CD4-positive, alpha-beta memory T cell (primary cell): ENCODE data around the gene TOP3B. TPM values are rescaled to one million over a fixed set of nuclear protein-coding genes. Genes with fewer than 3 reads are reported as not detected.

Experiments
- CTCF ChIA-PET: fragments of 350-600 bp; sonication (Branson Sonifier 250); formaldehyde crosslinking; loops from one replicate; lab custom pipeline; 2021; ENCODE audit warnings: inconsistent platforms; ENCODE audit not compliant: partially characterized antibody; lab: Charles Lee
- POLR2A ChIA-PET: fragments of 350-600 bp; sonication (Branson Sonifier 250); formaldehyde crosslinking; loops from one replicate; lab custom pipeline; 2021; ENCODE audit not compliant: partially characterized antibody; lab: Charles Lee
- DNase-seq, 5 donors: peaks; one replicate each; pipeline versions ENCODE4 v3.0.0 to v3.0.0-alpha.2; 2020 to 2022; ENCODE audit warnings: mixed read lengths in 1 of 5
- H3K27ac ChIP-seq: one replicate; pipeline ENCODE4 v1.7.0; 2013; ENCODE audit warnings: low read depth, low read length
- H3K27me3 ChIP-seq: 2 replicates; pipeline ENCODE4 v1.7.0; 2013; ENCODE audit warnings: mild to moderate bottlenecking, low read length, moderate library complexity; ENCODE audit not compliant: insufficient read depth
- H3K36me3 ChIP-seq: 2 replicates; pipeline ENCODE4 v1.7.0; 2013; ENCODE audit warnings: mild to moderate bottlenecking, low read length, moderate library complexity; ENCODE audit not compliant: insufficient read depth
- H3K4me1 ChIP-seq: 2 replicates; pipeline ENCODE4 v1.7.0; 2013; ENCODE audit warnings: mild to moderate bottlenecking, low read length, moderate library complexity; ENCODE audit not compliant: insufficient read depth
- H3K4me3 ChIP-seq, 2 donors: one replicate each; pipeline ENCODE4 v1.7.0; 2013; ENCODE audit warnings: low read length in 2 of 2, mild to moderate bottlenecking in 1 of 2
- H3K9me3 ChIP-seq, 2 donors: one replicate each; pipeline ENCODE4 v1.7.0; 2013; ENCODE audit warnings: low read length in 2 of 2, control low read depth in 1 of 2; ENCODE audit not compliant: control insufficient read depth in 1 of 2
- H3K27ac Mint-ChIP-seq, 7 donors: one replicate each; pipeline ENCODE4 v1.8.0; 2020 to 2021; ENCODE audit warnings: mixed read lengths in 7 of 7, mild to moderate bottlenecking in 6 of 7, inconsistent platforms in 3 of 7, moderate library complexity in 3 of 7
- H3K27me3 Mint-ChIP-seq, 2 donors: one replicate each; pipeline ENCODE4 v1.8.0; 2020 to 2021; ENCODE audit warnings: mixed read lengths in 2 of 2
- H3K36me3 Mint-ChIP-seq, 2 donors: one replicate each; pipeline ENCODE4 v1.8.0; 2020 to 2021; ENCODE audit warnings: mixed read lengths in 2 of 2, inconsistent platforms in 1 of 2, mild to moderate bottlenecking in 1 of 2
- H3K4me1 Mint-ChIP-seq, 4 donors: one replicate each; pipeline ENCODE4 v1.8.0; 2020 to 2021; ENCODE audit warnings: mixed read lengths in 4 of 4, mild to moderate bottlenecking in 1 of 4
- H3K4me3 Mint-ChIP-seq, 8 donors: one replicate each; pipeline ENCODE4 v1.8.0; 2020 to 2021; ENCODE audit warnings: mixed read lengths in 8 of 8, mild to moderate bottlenecking in 7 of 8, moderate library complexity in 6 of 8, inconsistent platforms in 3 of 8
- H3K9me3 Mint-ChIP-seq, 8 donors: one replicate each; pipeline ENCODE4 v1.8.0; 2020 to 2021; ENCODE audit warnings: mixed read lengths in 8 of 8, mild to moderate bottlenecking in 5 of 8, inconsistent platforms in 3 of 8, moderate library complexity in 1 of 8
- intact Hi-C: fragments of 100-400 bp; cut with micrococcal nuclease; formaldehyde crosslinking; loops from one replicate; pipeline ENCODE4 v1.15.1; 2023
- polyA plus RNA-seq, 2 donors: library from polyadenylated mRNA; unstranded; fragments of 300-500 nt; fragmentation: Illumina TruSeq; gene quantifications; one replicate each; pipeline ENCODE4 v1.2.3, GENCODE V29; 2021
- total RNA-seq, 2 experiments: library from RNA; stranded (reverse); gene quantifications; one replicate each; pipeline ENCODE4 v1.2.3, GENCODE V29; 2021

The TOP3B gene
- total and polyA plus RNA-seq, 4 experiments from 2014 or later, result 8.6 to 81.1 (median 46.9) TPM

GRCh38 chr22:22019659-22020424, 37.3 kb upstream of the TOP3B start:
- no peak overlapping the region for H3K27ac Mint-ChIP-seq
- H3K9me3 Mint-ChIP-seq, result no peaks in the 10 kb centered on the region
- H3K4me3 Mint-ChIP-seq, result no peak overlapping the region
- H3K27me3 Mint-ChIP-seq, result peaks cover 0 to 5% of the 10 kb centered on the region in 2 donors
- H3K36me3 Mint-ChIP-seq, result no peaks in the 10 kb centered on the region
- CTCF ChIA-PET, result no interaction called here
- no peaks in the 10 kb centered on the region for H3K4me1 ChIP-seq
- no peaks in the 10 kb centered on the region for H3K36me3 ChIP-seq
- H3K4me3 ChIP-seq, result no peak overlapping the region
- no peak overlapping the region for H3K27ac ChIP-seq
- intact Hi-C loops, result no loop called here
- H3K27me3 ChIP-seq, result no peaks in the 10 kb centered on the region
- POLR2A ChIA-PET, result no interaction called here
- no peak for DNase-seq
- H3K9me3 ChIP-seq, result no peaks in the 10 kb centered on the region
- no peaks in the 10 kb centered on the region for H3K4me1 Mint-ChIP-seq

- H3K27me3 Mint-ChIP-seq, result peaks cover 0 to 5% of the 10 kb centered on the region in 2 donors
- no peak overlapping the region for H3K27ac Mint-ChIP-seq
- H3K4me3 Mint-ChIP-seq, result no peak overlapping the region
- DNase-seq, result no peak
- CTCF ChIA-PET, result no interaction called here
- POLR2A ChIA-PET, result no interaction called here
- Histone ChIP-seq H3K36me3 (no peaks in the 10 kb centered on the region), H3K4me1 (no peaks in the 10 kb centered on the region), H3K27me3 (no peaks in the 10 kb centered on the region), H3K4me3 (no peak overlapping the region), H3K27ac (no peak overlapping the region), H3K9me3 (no peaks in the 10 kb centered on the region)
- H3K36me3 Mint-ChIP-seq, result no peaks in the 10 kb centered on the region
- H3K9me3 Mint-ChIP-seq, result no peaks in the 10 kb centered on the region
- H3K4me1 Mint-ChIP-seq, result no peaks in the 10 kb centered on the region
- intact Hi-C loops, result no loop called here
Measured at GRCh38 chr22:22018825-22019658, 36.5 kb upstream of the TOP3B start.

- no peak overlapping the region for H3K4me3 Mint-ChIP-seq
- H3K4me1 Mint-ChIP-seq, result no peaks in the 10 kb centered on the region
- H3K27me3 Mint-ChIP-seq, result peaks cover 7 to 11% of the 10 kb centered on the region in 2 donors
- ChIA-PET CTCF (interaction anchor here (0.7 kb wide), 1 partner anchor 8 kb away, joined by 3 read pairs; no protein-coding TSS in a partner anchor), POLR2A (no interaction called here)
- no peaks in the 10 kb centered on the region for H3K36me3 ChIP-seq
- peaks cover 0 to 3% (median 0%) of the 10 kb centered on the region in 8 donors for H3K9me3 Mint-ChIP-seq
- no peaks in the 10 kb centered on the region for H3K4me1 ChIP-seq
- H3K27ac ChIP-seq, result no peak overlapping the region
- DNase-seq, result no peak
- no peak overlapping the region for H3K4me3 ChIP-seq
- no peaks in the 10 kb centered on the region for H3K36me3 Mint-ChIP-seq
- H3K9me3 ChIP-seq, result no peaks in the 10 kb centered on the region
- H3K27ac Mint-ChIP-seq, result no peak overlapping the region
- H3K27me3 ChIP-seq, result peaks cover 5% of the 10 kb centered on the region
- intact Hi-C loops, result no loop called here
Measured at GRCh38 chr22:22015631-22016030, 33.0 kb upstream of the TOP3B start.

- no peak overlapping the region for H3K27ac ChIP-seq
- CTCF ChIA-PET, result no interaction called here
- H3K9me3 ChIP-seq, result no peaks in the 10 kb centered on the region
- no peak overlapping the region for H3K4me3 Mint-ChIP-seq
- POLR2A ChIA-PET, result no interaction called here
- H3K36me3 ChIP-seq, result no peaks in the 10 kb centered on the region
- no peak for DNase-seq
- H3K4me1 ChIP-seq, result no peaks in the 10 kb centered on the region
- no peaks in the 10 kb centered on the region for H3K36me3 Mint-ChIP-seq
- H3K9me3 Mint-ChIP-seq, result peaks cover 0 to 3% (median 0%) of the 10 kb centered on the region in 8 donors
- H3K27me3 ChIP-seq, result peaks cover 8% of the 10 kb centered on the region
- H3K4me3 ChIP-seq, result no peak overlapping the region
- no peaks in the 10 kb centered on the region for H3K4me1 Mint-ChIP-seq
- H3K27ac Mint-ChIP-seq, result no peak overlapping the region
- peaks cover 14 to 15% of the 10 kb centered on the region in 2 donors for H3K27me3 Mint-ChIP-seq
- intact Hi-C loops, result no loop called here
Measured at GRCh38 chr22:22014285-22014659, 31.7 kb upstream of the TOP3B start.

GRCh38 chr22:22013559-22014284, 31.1 kb upstream of the TOP3B start:
- H3K36me3 Mint-ChIP-seq, result no peaks in the 10 kb centered on the region

GRCh38 chr22:22011964-22012363, 29.4 kb upstream of the TOP3B start:
- Mint-ChIP-seq H3K27me3 (peaks cover 16 to 19% of the 10 kb centered on the region in 2 donors), H3K27ac (no peak overlapping the region), H3K36me3 (no peaks in the 10 kb centered on the region), H3K9me3 (peaks cover 0 to 3% (median 0%) of the 10 kb centered on the region in 8 donors), H3K4me3 (no peak overlapping the region), H3K4me1 (no peaks in the 10 kb centered on the region)
- no peaks in the 10 kb centered on the region for H3K9me3 ChIP-seq
- intact Hi-C loops, result no loop called here
- H3K36me3 ChIP-seq, result no peaks in the 10 kb centered on the region
- H3K4me3 ChIP-seq, result no peak overlapping the region
- CTCF ChIA-PET, result no interaction called here
- no peak for DNase-seq
- H3K27ac ChIP-seq, result no peak overlapping the region
- POLR2A ChIA-PET, result no interaction called here
- H3K27me3 ChIP-seq, result peaks cover 8% of the 10 kb centered on the region
- no peaks in the 10 kb centered on the region for H3K4me1 ChIP-seq

More at GRCh38 chr22:22013559-22014284, 31.1 kb upstream of the TOP3B start:
- no peak overlapping the region for H3K27ac ChIP-seq
- H3K27me3 Mint-ChIP-seq, result peaks cover 19 to 20% of the 10 kb centered on the region in 2 donors
- no peaks in the 10 kb centered on the region for H3K36me3 ChIP-seq
- intact Hi-C loops, result no loop called here
- H3K4me1 Mint-ChIP-seq, result no peaks in the 10 kb centered on the region
- POLR2A ChIA-PET, result no interaction called here
- no peak overlapping the region for H3K4me3 Mint-ChIP-seq
- H3K4me1 ChIP-seq, result no peaks in the 10 kb centered on the region
- no peak for DNase-seq
- CTCF ChIA-PET, result no interaction called here
- peaks cover 8% of the 10 kb centered on the region for H3K27me3 ChIP-seq
- no peak overlapping the region for H3K4me3 ChIP-seq
- H3K27ac Mint-ChIP-seq, result no peak overlapping the region
- H3K9me3 Mint-ChIP-seq, result peaks cover 0 to 3% (median 0%) of the 10 kb centered on the region in 8 donors
- no peaks in the 10 kb centered on the region for H3K9me3 ChIP-seq

- Histone ChIP-seq H3K4me1 (no peaks in the 10 kb centered on the region), H3K27ac (no peak overlapping the region), H3K4me3 (no peak overlapping the region), H3K9me3 (no peaks in the 10 kb centered on the region), H3K36me3 (no peaks in the 10 kb centered on the region), H3K27me3 (peaks cover 8% of the 10 kb centered on the region)
- Mint-ChIP-seq H3K4me3 (no peak overlapping the region), H3K4me1 (no peaks in the 10 kb centered on the region), H3K36me3 (no peaks in the 10 kb centered on the region), H3K27ac (no peak overlapping the region), H3K9me3 (peaks cover 0 to 3% (median 0%) of the 10 kb centered on the region in 8 donors), H3K27me3 (peaks cover 16 to 19% of the 10 kb centered on the region in 2 donors)
- no peak for DNase-seq
- ChIA-PET CTCF (no interaction called here), POLR2A (no interaction called here)
- intact Hi-C loops, result no loop called here
Measured at GRCh38 chr22:22010358-22010757, 27.8 kb upstream of the TOP3B start.
